Endodermal cell (in vitro differentiated cells): Measurements from ENCODE around the gene PGRMC2. TPM values are rescaled to one million over a fixed set of nuclear protein-coding genes. Genes with fewer than 3 reads are reported as not detected.
A peak's percentile ranks its signal among the peaks of the same experiment; 100 is the strongest.
"Not testable (repeated sequence)": the region's sequence is repeated elsewhere in the genome, so short reads cannot be mapped to it uniquely, and the experiment has no call there.

Source experiments
- DNase-seq: peaks from one replicate; pipeline ENCODE4 v3.0.0-alpha.2; 2017
- H3K27ac ChIP-seq: 2 replicates; pipeline ENCODE4 v1.5.1; 2013; ENCODE audit warnings: mild to moderate bottlenecking, low read depth, low read length, moderate library complexity
- H3K27me3 ChIP-seq: 2 replicates; pipeline ENCODE4 v1.6.1; 2013; ENCODE audit warnings: mild to moderate bottlenecking, low read length, moderate library complexity; ENCODE audit not compliant: insufficient read depth, control insufficient read depth, poor library complexity, severe bottlenecking
- H3K36me3 ChIP-seq: 2 replicates; pipeline ENCODE4 v1.7.0; 2013; ENCODE audit warnings: mild to moderate bottlenecking, low read length, moderate library complexity; ENCODE audit not compliant: control insufficient read depth, insufficient read depth
- H3K4me1 ChIP-seq: one replicate; pipeline ENCODE4 v1.7.0; 2013; ENCODE audit warnings: low read length; ENCODE audit not compliant: control insufficient read depth, insufficient read depth
- H3K4me3 ChIP-seq: 2 replicates; pipeline ENCODE4 v1.5.1; 2013; ENCODE audit warnings: mild to moderate bottlenecking, low read length, moderate library complexity
- H3K9ac ChIP-seq: 2 replicates; pipeline ENCODE4 v1.6.1; 2013; ENCODE audit warnings: mild to moderate bottlenecking, low read length, moderate library complexity; ENCODE audit not compliant: poor library complexity, severe bottlenecking; ENCODE audit errors: extremely low read depth
- H3K9me3 ChIP-seq: 2 replicates; pipeline ENCODE4 v1.6.1; 2013; ENCODE audit warnings: mild to moderate bottlenecking, low read length, moderate library complexity; ENCODE audit not compliant: control insufficient read depth
- H3K27ac Mint-ChIP-seq: 2 replicates; pipeline ENCODE4 v1.8.0; 2020; ENCODE audit warnings: mixed read lengths
- H3K27me3 Mint-ChIP-seq: 2 replicates; pipeline ENCODE4 v1.8.0; 2021; ENCODE audit warnings: mild to moderate bottlenecking, mixed read lengths; ENCODE audit not compliant: insufficient read depth
- H3K36me3 Mint-ChIP-seq: 2 replicates; pipeline ENCODE4 v1.8.0; 2020; ENCODE audit warnings: low read depth, mixed read lengths
- H3K4me1 Mint-ChIP-seq: 2 replicates; pipeline ENCODE4 v1.8.0; 2020; ENCODE audit warnings: mixed read lengths
- H3K4me3 Mint-ChIP-seq: 2 replicates; pipeline ENCODE4 v1.8.0; 2020; ENCODE audit warnings: mild to moderate bottlenecking, moderate library complexity, mixed read lengths
- H3K9me3 Mint-ChIP-seq: 2 replicates; pipeline ENCODE4 v1.8.0; 2020; ENCODE audit warnings: mild to moderate bottlenecking, mixed read lengths
- WGBS, 2 experiments: methylation state at CpG; one replicate each; pipeline versions ENCODE4 v1.1.5 to v1.1.7; 2013; ENCODE audit warnings: missing lambda C conversion rate in 2 of 2, mixed read lengths in 1 of 2; ENCODE audit not compliant: insufficient coverage in 1 of 2, insufficient read length in 1 of 2; 5-methylcytosine and 5-hydroxymethylcytosine counted together
- total RNA-seq, 2 donors: library from RNA; stranded (reverse); fragmentation: NEBNext Ultra II Directional in 1 of 2; extraction: Animal tissue kit (Norgen Biotek cat#: 25700) in 1 of 2; gene quantifications; 2 replicates in 1 of 2; 3 replicates in 1 of 2; pipeline ENCODE4 v1.2.1, GENCODE V29; 2021
- TF ChIP-seq, protein P1 (sequence below): fragments of 200-600 bp; sonication (generic); conservative IDR thresholded peaks from 2 replicates; pipeline ENCODE4 v1.5.0; 2021; ENCODE audit warnings: antibody characterized with exemption, mild to moderate bottlenecking

The PGRMC2 gene
- total RNA-seq, 2 donors from 2014 or later: 57.0 to 68.5 TPM

DNA sequence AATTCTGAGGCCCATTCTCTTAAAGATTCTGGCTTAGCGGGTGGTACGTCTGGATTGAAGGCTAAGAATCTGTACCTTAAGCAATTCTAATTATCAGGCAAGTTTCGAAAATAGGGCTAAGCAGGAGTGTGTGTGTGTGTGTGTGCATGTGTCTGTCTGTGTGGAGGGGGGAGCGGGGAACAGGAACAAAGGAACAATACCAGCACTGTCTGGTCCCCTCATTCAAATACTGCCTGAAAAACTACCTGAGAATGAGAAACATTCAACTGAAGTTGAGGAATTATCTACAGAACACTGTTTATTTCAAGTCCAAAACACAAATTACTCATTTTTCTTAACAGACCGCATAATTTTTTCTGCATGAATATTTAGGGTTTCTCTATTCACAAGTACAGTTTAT is 18.6 kb downstream of the PGRMC2 start:
- Mint-ChIP-seq H3K9me3 (peaks cover 30% of the 10 kb centered on the region), H3K27ac (no peak overlapping the region), H3K36me3 (peaks cover 21% of the 10 kb centered on the region), H3K4me3 (no peak overlapping the region), H3K27me3 (no peaks in the 10 kb centered on the region), H3K4me1 (no peaks in the 10 kb centered on the region)
- no peak overlapping the region for H3K4me3 ChIP-seq
- TF ChIP-seq, protein P1, sequence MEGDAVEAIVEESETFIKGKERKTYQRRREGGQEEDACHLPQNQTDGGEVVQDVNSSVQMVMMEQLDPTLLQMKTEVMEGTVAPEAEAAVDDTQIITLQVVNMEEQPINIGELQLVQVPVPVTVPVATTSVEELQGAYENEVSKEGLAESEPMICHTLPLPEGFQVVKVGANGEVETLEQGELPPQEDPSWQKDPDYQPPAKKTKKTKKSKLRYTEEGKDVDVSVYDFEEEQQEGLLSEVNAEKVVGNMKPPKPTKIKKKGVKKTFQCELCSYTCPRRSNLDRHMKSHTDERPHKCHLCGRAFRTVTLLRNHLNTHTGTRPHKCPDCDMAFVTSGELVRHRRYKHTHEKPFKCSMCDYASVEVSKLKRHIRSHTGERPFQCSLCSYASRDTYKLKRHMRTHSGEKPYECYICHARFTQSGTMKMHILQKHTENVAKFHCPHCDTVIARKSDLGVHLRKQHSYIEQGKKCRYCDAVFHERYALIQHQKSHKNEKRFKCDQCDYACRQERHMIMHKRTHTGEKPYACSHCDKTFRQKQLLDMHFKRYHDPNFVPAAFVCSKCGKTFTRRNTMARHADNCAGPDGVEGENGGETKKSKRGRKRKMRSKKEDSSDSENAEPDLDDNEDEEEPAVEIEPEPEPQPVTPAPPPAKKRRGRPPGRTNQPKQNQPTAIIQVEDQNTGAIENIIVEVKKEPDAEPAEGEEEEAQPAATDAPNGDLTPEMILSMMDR: no peak
- H3K27me3 ChIP-seq: no peaks in the 10 kb centered on the region
- peaks cover 24% of the 10 kb centered on the region for H3K9me3 ChIP-seq
- DNase-seq: no peak
- WGBS, 2 experiments: 95% methylated on average over 4 of the region's 5 CpGs; no CpG with 5 or more reads in 1 of the 2 experiments
- H3K27ac ChIP-seq: no peak overlapping the region
- H3K9ac ChIP-seq: no peak overlapping the region
- H3K36me3 ChIP-seq: peaks cover 47% of the 10 kb centered on the region
- no peaks in the 10 kb centered on the region for H3K4me1 ChIP-seq

DNA sequence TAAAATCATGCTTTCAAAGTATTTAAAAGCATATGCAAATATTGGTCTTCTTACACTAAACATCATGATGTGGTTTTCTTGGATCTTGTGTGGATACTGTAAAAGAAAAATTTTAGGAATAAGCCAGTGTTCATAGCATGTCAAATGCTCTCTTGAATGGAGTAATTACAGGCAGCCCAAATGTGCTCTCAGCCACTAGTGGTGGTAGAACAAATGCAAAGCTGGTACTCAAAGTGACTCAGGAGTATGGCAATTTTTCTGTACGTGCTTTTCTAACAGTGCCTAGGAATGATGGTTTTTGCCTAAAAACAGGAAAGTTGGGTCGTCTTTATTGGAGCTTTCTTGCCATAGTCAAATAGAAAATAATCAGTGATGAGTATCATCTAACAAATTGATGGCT is 19.9 kb downstream of the PGRMC2 start:
- TF ChIP-seq, protein P1: no peak
- H3K4me1 Mint-ChIP-seq: no peaks in the 10 kb centered on the region
- no peak overlapping the region for H3K27ac Mint-ChIP-seq
- Histone ChIP-seq H3K27ac (no peak overlapping the region), H3K36me3 (peaks cover 38% of the 10 kb centered on the region), H3K4me1 (no peaks in the 10 kb centered on the region), H3K4me3 (no peak overlapping the region), H3K9ac (no peak overlapping the region), H3K9me3 (peaks cover 24% of the 10 kb centered on the region), H3K27me3 (no peaks in the 10 kb centered on the region)
- H3K27me3 Mint-ChIP-seq: no peaks in the 10 kb centered on the region
- no peak overlapping the region for H3K4me3 Mint-ChIP-seq
- no peak for DNase-seq
- WGBS, 2 experiments: 84 to 100% methylated on average over 1 to 2 of the region's 2 CpGs
- H3K36me3 Mint-ChIP-seq: peaks cover 16% of the 10 kb centered on the region
- H3K9me3 Mint-ChIP-seq: peaks cover 43% of the 10 kb centered on the region

DNA sequence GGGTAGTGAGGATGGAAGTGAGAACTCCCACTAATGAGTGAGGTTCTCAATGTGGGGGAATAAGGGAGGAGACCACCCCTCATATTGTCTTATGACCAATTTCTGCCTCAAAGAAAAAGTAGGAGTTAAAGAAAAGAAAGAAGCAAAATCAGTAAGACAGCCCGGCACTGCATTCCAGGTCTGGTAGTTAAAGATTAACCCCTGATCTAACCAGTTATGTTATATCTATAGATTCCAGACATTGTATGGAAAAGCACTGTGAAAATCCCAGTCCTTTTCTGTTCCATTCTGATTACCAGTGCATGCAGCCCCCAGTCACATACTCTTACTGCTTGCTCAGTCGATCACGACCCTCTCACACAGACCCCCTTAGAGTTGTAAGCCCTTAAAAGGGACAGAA is 20.4 kb downstream of the PGRMC2 start:
- not testable (repeated sequence) for H3K4me3 ChIP-seq, H3K4me3 Mint-ChIP-seq, H3K4me1 Mint-ChIP-seq, DNase-seq, H3K27ac ChIP-seq, H3K27ac Mint-ChIP-seq, H3K4me1 ChIP-seq, H3K9ac ChIP-seq, H3K27me3 Mint-ChIP-seq, H3K27me3 ChIP-seq
- WGBS, 2 experiments: 96 to 98% methylated on average over 3 of the region's 3 CpGs
- H3K36me3 ChIP-seq: peaks cover 32% of the 10 kb centered on the region
- Mint-ChIP-seq H3K9me3 (peaks cover 43% of the 10 kb centered on the region), H3K36me3 (peaks cover 10% of the 10 kb centered on the region)
- H3K9me3 ChIP-seq: peaks cover 24% of the 10 kb centered on the region

DNA sequence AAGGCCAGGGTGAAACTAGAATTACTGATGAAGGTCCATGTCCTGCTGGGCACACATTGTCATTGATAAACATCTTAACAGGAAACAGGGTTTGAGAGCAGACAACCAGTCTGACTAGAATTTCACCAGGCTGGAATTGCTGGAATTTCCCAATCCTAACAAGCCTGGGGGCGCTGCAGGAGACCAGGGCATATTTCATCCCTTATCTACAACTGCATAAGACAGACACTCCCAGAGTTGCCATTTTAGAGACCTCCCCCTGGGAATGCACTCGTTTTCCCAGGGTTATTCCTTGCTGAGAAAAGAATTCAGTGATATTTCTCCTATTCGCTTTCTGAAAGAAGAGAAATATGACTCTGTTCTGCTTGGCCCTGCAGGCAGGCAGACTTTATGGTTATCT is 22.1 kb downstream of the PGRMC2 start:
- H3K27ac Mint-ChIP-seq, H3K4me3 ChIP-seq, H3K4me1 ChIP-seq, H3K9ac ChIP-seq, H3K4me3 Mint-ChIP-seq, H3K27me3 ChIP-seq, H3K27me3 Mint-ChIP-seq, H3K27ac ChIP-seq, H3K4me1 Mint-ChIP-seq, H3K36me3 Mint-ChIP-seq: not testable (repeated sequence)
- Histone ChIP-seq H3K36me3 (peaks cover 16% of the 10 kb centered on the region), H3K9me3 (peaks cover 24% of the 10 kb centered on the region)
- WGBS, 2 experiments: 77 to 79% methylated on average over 2 to 3 of the region's 3 CpGs
- peak; percentile 52 for DNase-seq
- H3K9me3 Mint-ChIP-seq: peaks cover 50% of the 10 kb centered on the region

DNA sequence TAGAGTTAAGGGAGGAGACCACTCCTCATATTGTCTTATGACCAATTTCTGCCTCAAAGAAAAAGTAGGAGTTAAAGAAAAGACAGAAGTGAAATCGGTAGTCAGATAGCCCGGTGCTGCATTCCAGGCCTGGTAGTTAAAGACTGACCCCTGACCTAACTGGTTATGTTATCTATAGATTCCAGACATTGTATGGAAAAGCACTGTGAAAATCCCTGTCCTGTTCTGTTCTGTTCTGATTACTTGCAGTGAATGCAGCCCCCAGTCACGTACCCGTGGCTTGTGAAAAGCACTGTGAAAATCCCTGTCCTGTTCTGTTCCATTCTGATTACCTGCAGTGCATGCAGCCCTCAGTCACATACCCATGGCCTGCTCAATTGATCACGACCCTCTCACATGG is 27.7 kb downstream of the PGRMC2 start:
- H3K4me3 ChIP-seq, H3K27me3 Mint-ChIP-seq, H3K9ac ChIP-seq, H3K4me1 Mint-ChIP-seq, H3K4me1 ChIP-seq, H3K4me3 Mint-ChIP-seq, H3K27me3 ChIP-seq, H3K36me3 Mint-ChIP-seq, H3K27ac Mint-ChIP-seq, H3K27ac ChIP-seq, DNase-seq, H3K36me3 ChIP-seq: not testable (repeated sequence)
- WGBS, 2 experiments: 81 to 85% methylated on average over 4 to 5 of the region's 5 CpGs
- H3K9me3 Mint-ChIP-seq: peaks cover 37% of the 10 kb centered on the region
- peaks cover 22% of the 10 kb centered on the region for H3K9me3 ChIP-seq

DNA sequence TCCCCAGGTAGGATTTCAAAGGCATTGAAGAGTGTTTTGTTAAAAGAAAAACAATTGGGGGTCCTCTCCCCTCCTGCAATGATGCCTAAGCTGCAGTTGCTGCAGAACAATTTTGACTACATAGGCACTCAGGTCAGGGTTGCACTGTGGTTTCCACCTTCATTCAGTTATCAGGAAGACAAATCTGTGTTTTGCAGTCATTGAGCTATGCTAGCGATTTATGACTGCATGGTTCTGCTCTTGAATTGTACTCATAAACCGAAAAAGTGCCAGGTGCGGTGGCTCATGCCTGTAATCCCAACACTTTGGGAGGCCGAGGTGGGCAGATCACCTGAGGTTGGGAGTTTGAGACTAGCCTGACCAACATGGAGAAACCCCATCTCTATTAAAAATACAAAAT is 29.4 kb downstream of the PGRMC2 start:
- not testable (repeated sequence) for H3K36me3 Mint-ChIP-seq, H3K27ac Mint-ChIP-seq, H3K36me3 ChIP-seq, H3K4me1 Mint-ChIP-seq, H3K9ac ChIP-seq, H3K4me1 ChIP-seq, H3K4me3 Mint-ChIP-seq, H3K27me3 Mint-ChIP-seq, H3K27me3 ChIP-seq, H3K27ac ChIP-seq, DNase-seq
- H3K9me3 Mint-ChIP-seq: peaks cover 33% of the 10 kb centered on the region
- peak overlapping the region; percentile 24 for H3K4me3 ChIP-seq
- H3K9me3 ChIP-seq: peaks cover 15% of the 10 kb centered on the region
- 85 to 95% methylated on average over 2 to 4 of the region's 4 CpGs for WGBS, 2 experiments
